ENCODE measurements around the gene ARHGEF37.

The ARHGEF37 gene

DNA sequence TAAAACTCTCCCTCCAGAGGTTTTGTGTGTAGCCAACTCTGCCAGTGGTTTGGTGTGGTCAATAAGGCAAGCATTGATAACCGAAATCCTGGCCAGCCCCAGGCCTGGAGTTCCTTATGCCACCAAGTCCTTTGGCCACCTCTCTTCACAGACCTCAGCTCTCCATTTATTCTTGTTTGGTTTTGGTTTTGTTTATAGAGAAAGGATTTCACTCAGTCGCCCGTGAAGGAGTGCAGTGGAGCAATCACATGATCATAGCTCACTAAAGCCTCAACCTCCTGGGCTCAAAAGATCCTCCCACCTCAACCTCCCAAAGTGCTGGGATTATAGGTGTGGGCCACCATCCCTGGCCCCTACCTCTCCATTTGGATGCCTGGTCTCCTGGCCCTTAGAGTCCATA lies 93.4 kb downstream of the ARHGEF37 start:
- DNase-seq (ENCODE audit: low read depth in 2 of 2): no peak

DNA sequence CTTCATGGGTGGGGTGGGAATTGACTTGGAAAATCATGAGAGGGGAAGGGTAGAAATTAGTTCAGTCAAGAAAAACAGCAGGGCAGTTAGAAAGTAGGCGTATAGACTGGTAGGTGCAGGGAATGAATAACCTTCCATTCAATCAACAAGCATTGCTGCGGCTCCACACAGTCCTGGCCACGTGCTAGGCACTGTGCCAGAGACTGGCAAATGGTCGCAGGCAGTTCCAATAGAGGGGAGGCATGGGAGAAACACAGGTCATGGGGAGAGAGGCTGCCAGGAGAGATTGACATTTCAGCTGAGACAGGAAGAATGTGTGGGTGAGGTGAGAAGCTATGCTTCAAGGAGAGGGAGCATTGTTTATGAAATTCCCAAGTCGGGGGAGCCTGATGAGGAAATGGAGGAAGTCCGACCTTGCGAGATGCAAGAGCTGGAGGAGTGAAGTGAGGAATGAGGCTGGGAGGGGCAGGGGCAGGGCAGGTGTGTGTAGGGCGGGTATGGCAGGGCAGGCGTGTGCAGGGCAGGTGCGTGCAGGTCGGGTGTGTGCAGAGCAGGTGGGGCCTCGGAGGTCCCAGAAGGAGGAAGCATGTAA lies 94.4 kb downstream of the ARHGEF37 start:
- DNase-seq (ENCODE audit: low read depth in 2 of 2): no peak

DNA sequence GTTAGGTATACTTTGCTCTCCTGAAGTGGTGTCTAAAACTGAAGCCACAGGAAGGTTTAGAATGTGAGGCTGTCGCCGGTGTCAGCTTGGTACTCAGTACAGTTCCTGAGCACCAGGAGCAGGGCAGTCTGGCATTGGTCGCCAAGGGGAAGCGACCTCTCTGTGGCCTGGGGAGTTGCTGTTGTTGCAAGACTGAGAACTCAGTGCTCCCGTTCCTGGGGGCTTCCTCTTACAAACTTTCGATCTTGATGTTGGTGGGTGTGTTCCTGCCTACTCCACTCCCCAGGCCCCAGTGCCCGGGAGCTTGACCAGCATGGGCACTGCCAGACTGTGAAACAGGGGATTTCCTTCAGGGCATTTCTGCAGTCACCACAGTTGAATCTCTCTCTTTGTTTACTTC lies 96.4 kb downstream of the ARHGEF37 start:
- DNase-seq (ENCODE audit: low read depth in 2 of 2): no peak

DNA sequence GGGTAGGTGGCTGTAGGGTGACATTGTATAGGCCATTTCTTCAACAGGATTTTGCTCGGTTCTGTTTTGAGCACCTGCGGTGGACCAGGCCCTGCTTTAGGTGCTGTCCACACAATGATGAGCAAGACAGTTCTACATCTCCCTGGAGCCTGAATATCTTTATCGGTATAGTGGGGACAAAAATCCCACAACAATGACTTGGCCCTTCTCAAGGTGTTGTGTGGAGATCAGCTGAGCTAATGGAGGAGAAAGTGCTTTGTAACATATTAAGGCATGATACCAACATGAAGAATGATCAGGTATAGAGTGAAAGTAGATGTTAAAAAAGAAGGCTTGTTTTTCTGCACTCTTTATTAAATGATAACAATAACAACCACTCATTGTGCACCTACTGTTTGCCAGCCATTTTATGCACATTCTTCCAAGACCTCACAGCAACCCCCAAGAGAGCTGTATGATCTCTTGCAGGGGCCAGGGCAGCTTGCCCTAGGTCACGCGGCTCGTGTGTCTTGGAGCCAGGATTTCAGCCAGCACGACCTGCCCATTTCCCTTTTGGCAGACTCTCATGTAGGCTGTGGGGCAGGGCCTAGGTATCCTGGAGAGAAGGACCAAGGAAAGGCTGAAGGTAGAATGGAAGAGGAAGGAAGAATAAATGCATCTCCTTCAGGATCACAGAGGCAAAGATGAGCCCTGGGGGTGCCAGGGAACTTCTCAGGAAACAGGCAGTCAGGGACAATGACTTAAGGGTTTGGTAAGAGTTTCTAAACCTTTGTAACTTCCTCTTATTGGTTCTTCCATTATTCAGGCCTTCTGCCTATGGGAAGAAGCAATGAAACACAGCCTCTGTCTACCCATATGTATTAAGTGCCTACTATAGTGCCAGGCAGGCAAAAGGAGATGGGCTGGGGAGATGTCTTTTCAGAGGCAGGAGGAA lies 98.8 kb downstream of the ARHGEF37 start:
- DNase-seq (ENCODE audit: low read depth in 2 of 2): no peak

DNA sequence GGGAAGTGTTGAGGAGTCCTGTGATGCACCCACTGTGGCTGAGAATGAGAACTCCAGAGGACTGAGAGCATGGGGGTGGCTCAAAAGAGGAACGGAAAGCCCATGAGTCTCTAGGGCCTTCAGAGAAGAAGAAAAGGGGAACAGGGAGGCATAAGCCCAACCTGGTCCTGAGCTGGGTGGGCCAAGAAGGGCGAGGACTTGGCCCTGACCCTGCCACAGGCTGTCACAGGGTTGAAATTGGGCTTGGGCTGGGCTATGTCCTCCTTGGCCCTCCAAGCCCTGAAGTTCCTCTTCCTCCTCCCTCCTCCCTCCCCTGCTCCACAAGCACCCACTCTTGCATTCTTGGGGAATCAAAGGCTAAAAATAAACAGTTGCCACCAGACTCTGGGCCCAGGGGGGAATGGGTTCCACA lies 99.5 kb downstream of the ARHGEF37 start:
- DNase-seq (ENCODE audit: low read depth in 2 of 2): no peak

DNA sequence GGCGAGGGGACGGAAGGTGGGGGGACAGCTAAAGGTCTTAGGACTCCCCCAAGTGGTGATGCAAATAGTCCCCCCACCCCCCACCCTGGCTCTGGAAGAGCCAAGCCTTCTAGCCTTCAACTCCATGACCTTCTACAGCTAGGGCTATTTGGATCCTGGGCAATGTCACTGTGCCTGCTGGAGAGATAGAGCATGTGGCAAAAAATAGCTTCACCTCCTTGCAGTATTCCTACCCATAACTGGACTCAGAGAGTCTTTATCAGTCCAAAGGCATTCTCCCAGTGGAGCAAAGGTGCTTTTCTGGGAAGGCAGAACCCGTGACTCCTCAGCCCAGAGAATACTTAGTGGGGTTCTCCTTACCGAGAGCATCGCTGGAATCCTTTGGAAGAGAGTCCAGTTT lies 100.0 kb downstream of the ARHGEF37 start:
- DNase-seq (ENCODE audit: low read depth in 2 of 2): no peak

DNA sequence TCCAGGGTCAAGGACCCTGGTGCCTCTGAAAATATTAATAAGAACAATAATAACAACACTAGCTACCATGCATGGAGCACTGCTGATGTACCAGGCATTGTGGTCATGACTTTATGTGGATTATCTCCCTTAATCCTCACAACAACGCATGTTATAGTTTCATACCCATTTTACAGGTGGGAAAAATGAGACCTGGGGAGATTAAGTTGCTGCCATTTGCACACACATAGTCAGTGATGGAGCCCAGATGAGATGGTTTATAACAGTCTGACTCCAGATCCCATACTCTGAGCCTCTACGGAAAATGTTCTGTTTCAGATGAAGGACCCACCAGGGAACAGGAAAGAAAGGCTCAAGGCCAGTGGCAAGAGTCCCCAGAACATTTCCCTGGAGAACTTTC lies 100.6 kb downstream of the ARHGEF37 start:
- no peak for DNase-seq (ENCODE audit: low read depth in 2 of 2)

DNA sequence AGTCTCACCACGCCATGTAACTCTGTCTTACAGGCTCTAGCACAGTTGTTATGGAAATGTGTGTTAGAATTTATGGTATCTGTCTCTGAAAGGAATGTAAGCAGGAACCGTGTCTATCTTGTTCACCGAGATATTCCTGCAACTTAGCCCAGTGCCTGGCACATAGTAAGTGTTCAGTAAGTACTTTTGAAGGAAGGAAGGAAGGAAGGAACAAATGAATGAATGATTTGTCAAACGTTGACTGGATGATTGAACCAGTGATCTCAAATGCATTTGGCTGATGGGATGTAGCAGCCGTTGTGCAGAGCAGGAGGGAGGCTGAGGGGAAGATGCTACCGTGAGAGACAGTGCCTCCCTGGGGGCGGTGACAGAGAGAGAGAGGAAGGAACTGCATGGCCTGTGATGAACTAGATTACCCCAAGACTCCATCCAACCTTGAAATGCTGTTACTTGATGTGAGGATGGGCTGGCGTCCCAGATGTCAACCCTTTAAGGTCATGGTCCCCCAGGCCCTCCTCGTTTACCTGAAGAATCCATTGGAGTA lies 101.3 kb downstream of the ARHGEF37 start:
- DNase-seq (ENCODE audit: low read depth in 2 of 2): no peak

DNA sequence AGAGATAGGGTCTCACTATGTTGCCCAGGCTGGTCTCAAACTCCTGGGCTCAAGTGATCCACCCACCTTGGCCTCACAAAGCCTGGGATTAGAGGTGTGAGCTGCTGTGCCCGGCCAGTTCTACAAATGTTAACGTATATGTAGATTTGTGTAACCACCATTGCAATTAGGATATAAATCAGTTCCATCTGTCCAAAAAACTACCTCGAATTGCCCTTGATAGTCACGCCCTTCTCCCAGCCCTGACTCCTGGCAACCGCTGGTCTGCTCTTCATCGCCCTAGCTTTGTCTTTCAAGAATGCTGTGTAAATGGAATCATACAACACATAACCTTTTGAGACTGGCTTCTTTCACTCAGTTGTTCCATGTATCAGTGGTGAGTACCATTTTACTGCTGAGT lies 102.7 kb downstream of the ARHGEF37 start:
- no peak for DNase-seq (ENCODE audit: low read depth in 2 of 2)

DNA sequence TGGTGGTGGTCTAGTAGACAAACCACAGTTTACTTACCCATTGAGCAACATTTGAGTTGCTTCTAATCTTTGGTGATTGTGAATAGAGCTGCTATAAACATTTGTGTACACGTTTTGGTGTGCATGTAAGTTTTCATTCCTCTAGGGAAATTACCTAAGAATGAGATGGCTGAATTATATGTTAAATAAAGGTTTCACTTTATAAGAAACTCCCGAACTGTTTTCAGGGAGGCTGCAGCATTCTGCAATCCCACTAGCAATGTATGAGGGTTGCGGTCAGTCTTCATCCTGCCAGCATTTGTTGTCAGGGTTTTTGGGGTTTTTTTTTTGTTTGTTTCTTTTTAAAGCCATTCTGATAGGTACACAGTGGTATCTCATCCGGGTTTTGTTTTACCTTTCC lies 103.1 kb downstream of the ARHGEF37 start:
- no peak for DNase-seq (ENCODE audit: low read depth in 2 of 2)

All from stimulated activated CD8-positive, alpha-beta memory T cell treated with anti-CD3 and anti-CD28 coated beads, Interleukin-2, amount 100 ng/mL, for 1 hour (primary cell).